Measurements from ENCODE around the gene MYOF. TPM values are rescaled to one million over a fixed set of nuclear protein-coding genes. Genes with fewer than 3 reads are reported as not detected.
A peak's percentile ranks its signal among the peaks of the same experiment; 100 is the strongest.

MYOF gene
- total RNA-seq, 1 donor from 2014 or later: 68.2 TPM

- DNase-seq (ENCODE audit: low spot score in 2 of 2): no peak
- H3K4me1 ChIP-seq: peaks cover 7 to 49% of the 10 kb centered on the region in 2 donors
- H3K27ac ChIP-seq: peak overlapping the region in 1 of 2 donors; percentile 9
- H3K27me3 ChIP-seq: no peaks in the 10 kb centered on the region
- no peak for TF ChIP-seq CTCF (IDR thresholded peaks at IDR 0.05)
- H3K9me3 ChIP-seq: no peaks in the 10 kb centered on the region
- peak overlapping the region in 1 of 2 donors; percentile 69 for H3K4me3 ChIP-seq
- intact Hi-C loops (cut with DNase I): no loop called here
- peaks cover 0 to 13% of the 10 kb centered on the region in 2 donors for H3K36me3 ChIP-seq
Observed at GRCh38 chr10:93478873-93479272, 3.3 kb downstream of the MYOF start.

GRCh38 chr10:93476756-93477155, 5.4 kb downstream of the MYOF start:
- no peak for TF ChIP-seq CTCF (IDR thresholded peaks at IDR 0.05)
- intact Hi-C loops (cut with DNase I): no loop called here
- peak overlapping the region in 1 of 2 donors; percentile 45 for H3K27ac ChIP-seq
- H3K36me3 ChIP-seq: peaks cover 0 to 16% of the 10 kb centered on the region in 2 donors
- no peak for DNase-seq (ENCODE audit: low spot score in 2 of 2)
- no peak overlapping the region for H3K4me3 ChIP-seq
- peaks cover 9 to 60% of the 10 kb centered on the region in 2 donors for H3K4me1 ChIP-seq
- no peaks in the 10 kb centered on the region for H3K9me3 ChIP-seq
- no peaks in the 10 kb centered on the region for H3K27me3 ChIP-seq

- Histone ChIP-seq H3K27ac (peak overlapping the region; percentile 39 to 45), H3K27me3 (no peaks in the 10 kb centered on the region), H3K4me1 (peaks cover 15 to 64% of the 10 kb centered on the region in 2 donors), H3K9me3 (no peaks in the 10 kb centered on the region), H3K4me3 (no peak overlapping the region), H3K36me3 (peaks cover 0 to 17% of the 10 kb centered on the region in 2 donors)
- DNase-seq (ENCODE audit: low spot score in 2 of 2): no peak
- no peak for TF ChIP-seq CTCF (IDR thresholded peaks at IDR 0.05)
- intact Hi-C loops (cut with DNase I): no loop called here
Observed at GRCh38 chr10:93475871-93476270, 6.3 kb downstream of the MYOF start.

- H3K36me3 ChIP-seq: peaks cover 0 to 17% of the 10 kb centered on the region in 2 donors
- H3K9me3 ChIP-seq: no peaks in the 10 kb centered on the region
- DNase-seq (ENCODE audit: low spot score in 2 of 2): no peak
- no peak for TF ChIP-seq CTCF (IDR thresholded peaks at IDR 0.05)
- peaks cover 15 to 69% of the 10 kb centered on the region in 2 donors for H3K4me1 ChIP-seq
- peak overlapping the region; percentile 16 to 22 for H3K27ac ChIP-seq
- no peak overlapping the region for H3K4me3 ChIP-seq
- no peaks in the 10 kb centered on the region for H3K27me3 ChIP-seq
- intact Hi-C loops (cut with DNase I): no loop called here
Observed at GRCh38 chr10:93475227-93475626, 6.9 kb downstream of the MYOF start.

- H3K27ac ChIP-seq: peak overlapping the region; percentile 15 to 38
- peaks cover 5 to 17% of the 10 kb centered on the region in 2 donors for H3K36me3 ChIP-seq
- no peaks in the 10 kb centered on the region for H3K9me3 ChIP-seq
- peaks cover 12 to 64% of the 10 kb centered on the region in 2 donors for H3K4me1 ChIP-seq
- H3K27me3 ChIP-seq: no peaks in the 10 kb centered on the region
- DNase-seq (ENCODE audit: low spot score in 2 of 2): no peak
- H3K4me3 ChIP-seq: no peak overlapping the region
- intact Hi-C loops (cut with DNase I): no loop called here
- TF ChIP-seq CTCF (IDR thresholded peaks at IDR 0.05): no peak
Observed at GRCh38 chr10:93473804-93474472, 8.2 kb downstream of the MYOF start.
